ENCODE results near the gene SRPX.

SRPX gene

GRCh38 chrX:38110231-38110630 is 110.4 kb downstream of the SRPX start:
- Mint-ChIP-seq H3K4me3 (no peak overlapping the region), H3K27me3 (ENCODE audit: low read depth) (no peaks in the 10 kb centered on the region), H3K4me1 (no peaks in the 10 kb centered on the region), H3K27ac (no peak overlapping the region), H3K36me3 (ENCODE audit: low read depth) (no peaks in the 10 kb centered on the region), H3K9me3 (peaks cover 3% of the 10 kb centered on the region)
- TF ChIP-seq CTCF (IDR thresholded peaks at IDR 0.05; ENCODE audit: unreplicated experiment in 3 of 3): no peak

- H3K27me3 Mint-ChIP-seq (ENCODE audit: low read depth): no peaks in the 10 kb centered on the region
- no peaks in the 10 kb centered on the region for H3K36me3 Mint-ChIP-seq (ENCODE audit: low read depth)
- no peak for TF ChIP-seq CTCF (IDR thresholded peaks at IDR 0.05; ENCODE audit: unreplicated experiment in 3 of 3)
- no peak overlapping the region for H3K27ac Mint-ChIP-seq
- no peaks in the 10 kb centered on the region for H3K4me1 Mint-ChIP-seq
- H3K9me3 Mint-ChIP-seq: peaks cover 3% of the 10 kb centered on the region
- no peak overlapping the region for H3K4me3 Mint-ChIP-seq
Observed at GRCh38 chrX:38109042-38109898, 111.4 kb downstream of the SRPX start.

- H3K4me3 Mint-ChIP-seq: no peak overlapping the region
- no peak overlapping the region for H3K27ac Mint-ChIP-seq
- H3K4me1 Mint-ChIP-seq: no peaks in the 10 kb centered on the region
- no peaks in the 10 kb centered on the region for H3K36me3 Mint-ChIP-seq (ENCODE audit: low read depth)
- no peaks in the 10 kb centered on the region for H3K27me3 Mint-ChIP-seq (ENCODE audit: low read depth)
- peaks cover 3% of the 10 kb centered on the region for H3K9me3 Mint-ChIP-seq
- no peak for TF ChIP-seq CTCF (IDR thresholded peaks at IDR 0.05; ENCODE audit: unreplicated experiment in 3 of 3)
Observed at GRCh38 chrX:38108364-38108763, 112.3 kb downstream of the SRPX start.

GRCh38 chrX:38106991-38107655 is 113.5 kb downstream of the SRPX start:
- Mint-ChIP-seq H3K27ac (no peak overlapping the region), H3K4me3 (no peak overlapping the region), H3K27me3 (ENCODE audit: low read depth) (no peaks in the 10 kb centered on the region), H3K36me3 (ENCODE audit: low read depth) (no peaks in the 10 kb centered on the region), H3K9me3 (peaks cover 6% of the 10 kb centered on the region), H3K4me1 (no peaks in the 10 kb centered on the region)
- TF ChIP-seq CTCF (IDR thresholded peaks at IDR 0.05; ENCODE audit: unreplicated experiment in 3 of 3): no peak

- H3K36me3 Mint-ChIP-seq (ENCODE audit: low read depth): no peaks in the 10 kb centered on the region
- no peaks in the 10 kb centered on the region for H3K27me3 Mint-ChIP-seq (ENCODE audit: low read depth)
- H3K4me3 Mint-ChIP-seq: no peak overlapping the region
- peaks cover 9% of the 10 kb centered on the region for H3K9me3 Mint-ChIP-seq
- H3K4me1 Mint-ChIP-seq: no peaks in the 10 kb centered on the region
- no peak overlapping the region for H3K27ac Mint-ChIP-seq
- TF ChIP-seq CTCF (IDR thresholded peaks at IDR 0.05; ENCODE audit: unreplicated experiment in 3 of 3): no peak
Observed at GRCh38 chrX:38105216-38105725, 115.4 kb downstream of the SRPX start.
